Activated naive CD4-positive, alpha-beta T cell treated with anti-CD3 and anti-CD28 coated beads, Interleukin-2, amount 50 U/mL, for 72 hours (primary cell): ENCODE data around the gene EFNA2. TPM values are rescaled to one million over a fixed set of nuclear protein-coding genes. Genes with fewer than 3 reads are reported as not detected.
A peak's percentile ranks its signal among the peaks of the same experiment; 100 is the strongest.

Experiments
- ATAC-seq, 2 donors: fragments of 150-1000 bp; cut with Tn5 transposase; 2 replicates each; pipeline ENCODE4 v1.10.0; 2021; ENCODE audit warnings: mild to moderate bottlenecking in 2 of 2, moderate library complexity in 2 of 2
- DNase-seq, 2 donors: peaks; one replicate each; pipeline ENCODE4 v3.0.0; 2021 to 2022; ENCODE audit warnings: low spot score in 2 of 2
- H3K27ac Mint-ChIP-seq, 2 donors: one replicate each; pipeline ENCODE4 v1.8.0; 2022; ENCODE audit warnings: mild to moderate bottlenecking in 2 of 2, mixed read lengths in 2 of 2
- H3K36me3 Mint-ChIP-seq, 2 donors: one replicate each; pipeline ENCODE4 v1.8.0; 2022; ENCODE audit warnings: mixed read lengths in 2 of 2
- H3K9me3 Mint-ChIP-seq, 2 donors: one replicate each; pipeline ENCODE4 v1.8.0; 2022; ENCODE audit warnings: mixed read lengths in 2 of 2
- total RNA-seq, 2 donors: library from RNA; stranded (reverse); gene quantifications; one replicate each; pipeline ENCODE4 v1.2.3, GENCODE V29; 2022

The EFNA2 gene
- total RNA-seq, 2 donors from 2014 or later, result 0.25 TPM; not detected in 1

GRCh38 chr19:1265615-1266128 lies 20.0 kb upstream of the EFNA2 start:
- ATAC-seq, result peak; percentile 0 to 33
- H3K36me3 Mint-ChIP-seq, result peaks cover 18 to 19% of the 10 kb centered on the region in 2 donors

GRCh38 chr19:1266129-1266915 lies 19.4 kb upstream of the EFNA2 start:
- no peak overlapping the region for H3K27ac Mint-ChIP-seq
- peaks cover 23% of the 10 kb centered on the region in 2 donors for H3K36me3 Mint-ChIP-seq
- ATAC-seq (peak; percentile 42 to 58), DNase-seq (peak; percentile 91 to 92)
- H3K9me3 Mint-ChIP-seq, result no peaks in the 10 kb centered on the region

More at GRCh38 chr19:1265615-1266128, 20.0 kb upstream of the EFNA2 start:
- Mint-ChIP-seq H3K9me3 (no peaks in the 10 kb centered on the region), H3K27ac (no peak overlapping the region)
- peak in 1 of 2 donors; percentile 78 for DNase-seq

GRCh38 chr19:1266916-1267476 lies 18.7 kb upstream of the EFNA2 start:
- Mint-ChIP-seq H3K9me3 (no peaks in the 10 kb centered on the region), H3K36me3 (peaks cover 23% of the 10 kb centered on the region in 2 donors), H3K27ac (no peak overlapping the region)
- peak; percentile 2 to 11 for ATAC-seq
- DNase-seq, result peak; percentile 82 to 86

GRCh38 chr19:1267477-1268225 lies 18.0 kb upstream of the EFNA2 start:
- Mint-ChIP-seq H3K9me3 (no peaks in the 10 kb centered on the region), H3K36me3 (peaks cover 27 to 28% of the 10 kb centered on the region in 2 donors), H3K27ac (no peak overlapping the region)
- no peak for ATAC-seq
- DNase-seq, result no peak

GRCh38 chr19:1268226-1269064 lies 17.2 kb upstream of the EFNA2 start:
- peaks cover 31 to 34% of the 10 kb centered on the region in 2 donors for H3K36me3 Mint-ChIP-seq
- H3K9me3 Mint-ChIP-seq, result no peaks in the 10 kb centered on the region
- DNase-seq (no peak), ATAC-seq (no peak)
- peak overlapping the region; percentile 82 to 95 for H3K27ac Mint-ChIP-seq

GRCh38 chr19:1269065-1269477 lies 16.6 kb upstream of the EFNA2 start, which contains the start of gene CIRBP:
CIRBP (plus strand) TSS chr19:1269332; CDS start chr19:1270934, 1,602 bp downstream.
- H3K9me3 Mint-ChIP-seq, result no peaks in the 10 kb centered on the region
- H3K27ac Mint-ChIP-seq, result peak within 1 kb of the TSS; percentile 95 to 99
- peaks cover 34 to 37% of the 10 kb centered on the region in 2 donors for H3K36me3 Mint-ChIP-seq
- DNase-seq (peak; percentile 99 to 100), ATAC-seq (peak; percentile 78 to 82)

- Mint-ChIP-seq H3K27ac (peak overlapping the region; percentile 95 to 99), H3K36me3 (peaks cover 34 to 38% of the 10 kb centered on the region in 2 donors), H3K9me3 (no peaks in the 10 kb centered on the region)
- DNase-seq (peak; percentile 89 to 92), ATAC-seq (peak; percentile 28 to 34)
These were observed 16.0 kb upstream of the EFNA2 start for GRCh38 chr19:1269478-1270212.

GRCh38 chr19:1270213-1270853 lies 15.3 kb upstream of the EFNA2 start:
- Mint-ChIP-seq H3K9me3 (no peaks in the 10 kb centered on the region), H3K27ac (peak overlapping the region; percentile 95 to 99), H3K36me3 (peaks cover 34 to 38% of the 10 kb centered on the region in 2 donors)
- no peak for DNase-seq
- no peak for ATAC-seq

- peak overlapping the region; percentile 95 to 99 for H3K27ac Mint-ChIP-seq
- H3K36me3 Mint-ChIP-seq, result peaks cover 34 to 38% of the 10 kb centered on the region in 2 donors
- no peak for ATAC-seq
- DNase-seq, result no peak
- H3K9me3 Mint-ChIP-seq, result no peaks in the 10 kb centered on the region
These were observed 14.7 kb upstream of the EFNA2 start for GRCh38 chr19:1270854-1271527.

GRCh38 chr19:1271528-1272422 lies 13.9 kb upstream of the EFNA2 start:
- ATAC-seq, result no peak
- H3K36me3 Mint-ChIP-seq, result peaks cover 38 to 44% of the 10 kb centered on the region in 2 donors
- DNase-seq, result no peak
- no peaks in the 10 kb centered on the region for H3K9me3 Mint-ChIP-seq
- H3K27ac Mint-ChIP-seq, result peak overlapping the region; percentile 95 to 99

- peak overlapping the region in 1 of 2 donors; percentile 94 for H3K27ac Mint-ChIP-seq
- no peaks in the 10 kb centered on the region for H3K9me3 Mint-ChIP-seq
- no peak for ATAC-seq
- peaks cover 41 to 46% of the 10 kb centered on the region in 2 donors for H3K36me3 Mint-ChIP-seq
- no peak for DNase-seq
These were observed 13.0 kb upstream of the EFNA2 start for GRCh38 chr19:1272423-1273262.

- ATAC-seq, result no peak
- Mint-ChIP-seq H3K9me3 (no peaks in the 10 kb centered on the region), H3K27ac (peak overlapping the region; percentile 24 to 94), H3K36me3 (peaks cover 41 to 46% of the 10 kb centered on the region in 2 donors)
- no peak for DNase-seq
These were observed 12.2 kb upstream of the EFNA2 start for GRCh38 chr19:1273263-1274041.
